Measurements from ENCODE around the gene ARR3.

DNA sequence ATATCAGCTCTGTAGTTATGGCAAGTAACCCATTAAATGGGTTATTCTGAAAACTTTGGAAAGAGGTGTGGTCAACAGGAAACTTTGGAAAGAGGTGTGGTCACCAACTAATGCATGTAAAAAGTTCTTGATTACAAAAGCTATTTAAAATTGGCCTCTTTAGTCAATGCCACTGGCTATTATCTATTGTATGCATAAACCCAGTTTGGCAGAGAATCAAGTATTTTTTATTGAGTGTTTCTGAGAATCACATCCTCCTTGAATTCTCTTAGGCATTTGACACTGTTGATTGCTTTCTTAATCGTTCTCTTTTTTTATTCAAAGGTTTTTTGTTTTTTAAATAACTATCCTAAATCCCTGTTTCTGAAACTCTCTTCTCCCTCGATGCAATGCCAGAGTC, 15.6 kb upstream of the ARR3 start:
- TF ChIP-seq MAX (IDR thresholded peaks at IDR 0.05; ENCODE audit: insufficient read depth, insufficient read length) (no peak), POLR2A (IDR thresholded peaks at IDR 0.05; ENCODE audit: low read depth, low read length) (no peak), EZH2 (IDR thresholded peaks at IDR 0.05; ENCODE audit: borderline replicate concordance, low read depth, low read length, severe bottlenecking) (no peak), GATA2 (IDR thresholded peaks at IDR 0.05; ENCODE audit: insufficient read depth, insufficient read length, low read depth, low read length) (no peak), POLR2AphosphoS5 (IDR thresholded peaks at IDR 0.05; ENCODE audit: insufficient read depth, low read depth, low read length) (no peak), FOS (IDR thresholded peaks at IDR 0.05; ENCODE audit: borderline replicate concordance, insufficient read depth, low read length) (no peak), JUN (IDR thresholded peaks at IDR 0.05; ENCODE audit: borderline replicate concordance, insufficient read depth, insufficient read length, low read depth) (no peak), MYC (IDR thresholded peaks at IDR 0.05; ENCODE audit: low read depth, low read length) (no peak)
- TF ChIP-seq, protein P1, sequence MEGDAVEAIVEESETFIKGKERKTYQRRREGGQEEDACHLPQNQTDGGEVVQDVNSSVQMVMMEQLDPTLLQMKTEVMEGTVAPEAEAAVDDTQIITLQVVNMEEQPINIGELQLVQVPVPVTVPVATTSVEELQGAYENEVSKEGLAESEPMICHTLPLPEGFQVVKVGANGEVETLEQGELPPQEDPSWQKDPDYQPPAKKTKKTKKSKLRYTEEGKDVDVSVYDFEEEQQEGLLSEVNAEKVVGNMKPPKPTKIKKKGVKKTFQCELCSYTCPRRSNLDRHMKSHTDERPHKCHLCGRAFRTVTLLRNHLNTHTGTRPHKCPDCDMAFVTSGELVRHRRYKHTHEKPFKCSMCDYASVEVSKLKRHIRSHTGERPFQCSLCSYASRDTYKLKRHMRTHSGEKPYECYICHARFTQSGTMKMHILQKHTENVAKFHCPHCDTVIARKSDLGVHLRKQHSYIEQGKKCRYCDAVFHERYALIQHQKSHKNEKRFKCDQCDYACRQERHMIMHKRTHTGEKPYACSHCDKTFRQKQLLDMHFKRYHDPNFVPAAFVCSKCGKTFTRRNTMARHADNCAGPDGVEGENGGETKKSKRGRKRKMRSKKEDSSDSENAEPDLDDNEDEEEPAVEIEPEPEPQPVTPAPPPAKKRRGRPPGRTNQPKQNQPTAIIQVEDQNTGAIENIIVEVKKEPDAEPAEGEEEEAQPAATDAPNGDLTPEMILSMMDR (IDR thresholded peaks at IDR 0.05; ENCODE audit: extremely low read depth in 1 of 2, insufficient read depth in 1 of 2, low read depth in 1 of 2, low read length in 2 of 2) = no peak
